Glomerular visceral epithelial cell (primary cell): ENCODE measurements around the gene BTBD2.
"Not testable (repeated sequence)": the region's sequence is repeated elsewhere in the genome, so short reads cannot be mapped to it uniquely, and the experiment has no call there.

ENCODE experiments used
- DNase-seq: peaks from one replicate; pipeline ENCODE4 v3.0.0-alpha.2; 2016; ENCODE audit errors: extremely low spot score

Gene BTBD2

GRCh38 chr19:2039959-2040646, 24.6 kb upstream of the BTBD2 start:
- DNase-seq, result no peak

- no peak for DNase-seq
Observed at GRCh38 chr19:2039089-2039958, 23.8 kb upstream of the BTBD2 start.

DNA sequence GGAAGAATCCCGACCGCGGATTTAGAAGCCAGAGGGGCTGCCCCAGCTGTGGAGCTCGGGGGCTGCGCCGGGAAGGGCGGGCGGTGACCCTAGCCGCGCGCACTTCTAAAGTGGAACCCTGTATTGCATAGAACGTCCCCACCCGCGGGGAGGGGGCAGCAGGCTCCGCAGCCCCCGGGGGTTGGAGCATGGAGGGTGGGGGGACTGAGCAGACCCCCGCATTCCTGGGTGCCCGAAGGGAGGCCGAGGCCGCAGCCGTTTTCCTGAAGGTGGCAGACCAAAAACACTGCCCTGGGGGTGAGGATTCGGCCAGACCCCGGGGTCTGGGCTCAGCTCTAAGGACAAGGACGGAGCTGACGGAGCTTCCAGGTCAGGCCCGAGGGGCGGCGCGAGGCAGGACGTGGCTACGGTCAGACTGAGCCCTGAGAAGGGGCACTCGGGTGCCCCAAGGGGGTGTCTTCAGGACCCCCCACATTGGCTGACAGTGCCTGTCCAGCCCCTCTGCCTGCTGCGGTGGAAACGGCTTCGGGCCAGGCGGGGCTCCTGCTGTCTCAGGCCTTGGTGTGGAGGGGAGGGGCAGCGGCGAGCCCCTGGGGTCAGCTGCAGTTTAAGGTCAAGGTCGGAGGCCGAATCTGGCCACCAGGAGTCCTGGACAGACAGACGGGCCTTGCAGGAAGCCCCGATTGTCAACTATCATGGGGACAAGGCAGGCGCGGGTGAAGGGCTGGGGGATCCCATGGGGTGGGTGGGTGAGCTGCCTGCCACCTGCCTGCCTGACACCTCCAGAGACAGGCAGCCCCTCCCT, 23.0 kb upstream of the BTBD2 start:
- DNase-seq, result no peak

DNA sequence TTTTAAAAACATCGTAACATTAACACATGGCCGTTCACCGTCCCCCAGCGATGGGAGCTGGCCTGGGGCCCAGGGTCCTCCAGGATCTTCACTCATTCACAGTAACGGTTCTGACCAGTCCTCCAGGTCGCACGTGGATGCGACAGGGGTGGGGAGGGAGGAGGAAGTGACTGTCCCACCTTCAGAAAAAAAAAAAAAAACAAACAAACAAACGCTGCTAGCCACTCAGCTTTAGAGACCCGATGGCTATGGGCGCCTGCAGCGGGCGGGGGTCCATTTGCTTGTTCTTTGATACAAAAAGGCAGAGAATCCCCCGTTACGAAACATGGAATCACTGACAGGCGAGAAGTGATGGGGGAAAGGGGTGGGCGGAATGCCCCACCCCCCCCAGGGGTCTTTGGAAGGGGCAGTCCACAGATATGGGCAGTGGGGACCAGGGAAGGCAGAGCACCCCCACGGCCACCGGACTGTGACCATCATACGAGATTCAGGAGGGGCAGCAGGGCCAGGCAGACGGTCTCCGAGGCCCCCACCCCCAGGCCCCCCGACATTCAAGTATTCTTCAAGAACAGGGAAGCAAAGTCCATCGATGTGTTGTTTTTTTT, 22.2 kb upstream of the BTBD2 start:
- no peak for DNase-seq

- no peak for DNase-seq
Observed at GRCh38 chr19:2036424-2036823, 20.9 kb upstream of the BTBD2 start.

DNA sequence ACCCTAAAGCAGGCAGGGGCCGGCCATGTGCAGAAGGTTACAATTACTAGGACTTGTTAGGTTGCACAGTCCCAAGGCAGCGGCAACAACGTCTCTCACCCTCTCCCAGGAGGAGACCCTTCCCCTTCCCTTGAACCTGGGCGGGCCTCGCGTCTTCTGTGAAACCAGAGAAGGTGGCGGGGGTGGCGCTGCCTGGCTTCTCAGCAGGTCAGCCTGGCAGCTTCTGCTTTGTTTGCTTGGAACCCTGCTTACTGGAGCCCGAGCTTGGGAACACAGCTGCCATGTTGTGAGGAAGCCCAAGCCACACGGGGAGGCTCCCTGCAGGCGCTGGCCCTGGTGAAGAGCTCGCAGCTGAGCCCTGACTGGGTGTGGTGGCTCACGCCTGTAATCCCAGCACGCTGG, 20.1 kb upstream of the BTBD2 start:
- no peak for DNase-seq

- DNase-seq, result no peak
Observed at GRCh38 chr19:2034729-2035589, 19.4 kb upstream of the BTBD2 start.

GRCh38 chr19:2034253-2034652, 18.7 kb upstream of the BTBD2 start:
- DNase-seq, result not testable (repeated sequence)

DNA sequence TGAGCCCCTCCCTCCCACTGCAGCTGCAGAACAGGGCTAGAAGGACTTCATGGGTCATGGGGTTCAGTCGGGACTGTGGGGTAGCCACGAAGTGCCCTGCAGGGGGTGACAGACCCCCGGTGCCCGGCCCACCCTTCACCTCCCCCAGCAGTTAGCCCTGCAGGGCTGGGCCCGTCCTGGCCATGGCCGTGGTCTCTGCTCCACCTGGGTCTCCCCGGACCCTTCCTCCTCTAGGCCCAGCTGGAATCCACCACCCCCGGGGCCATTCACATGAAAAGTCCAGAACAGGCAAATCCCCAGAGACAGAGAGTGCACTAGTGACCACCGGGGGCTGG, 18.3 kb upstream of the BTBD2 start:
- no peak for DNase-seq

GRCh38 chr19:2033115-2033824, 17.8 kb upstream of the BTBD2 start:
- no peak for DNase-seq

- DNase-seq, result peak; percentile 96
Observed at GRCh38 chr19:2032296-2032941, 16.9 kb upstream of the BTBD2 start.

DNA sequence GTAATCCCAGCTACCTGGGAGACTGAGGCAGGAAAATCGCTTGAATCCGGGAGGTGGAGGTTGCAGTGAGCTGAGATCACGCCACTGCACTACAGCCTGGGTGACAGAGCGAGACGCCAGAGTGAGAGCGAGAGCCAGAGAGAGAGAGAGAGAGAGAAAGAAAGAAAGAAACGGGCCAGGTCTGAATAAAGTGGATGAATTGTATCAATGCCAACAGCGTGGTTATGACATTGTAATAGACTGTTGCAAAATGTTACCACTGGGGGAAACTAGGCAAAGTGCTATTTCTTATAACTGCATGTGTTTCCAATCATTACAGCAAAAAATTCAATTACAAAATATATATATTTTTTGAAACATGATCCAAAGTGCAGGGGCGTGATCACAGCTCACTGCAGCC, 11.8 kb upstream of the BTBD2 start:
- DNase-seq, result no peak

- DNase-seq, result no peak
Observed at GRCh38 chr19:2026770-2027169, 11.3 kb upstream of the BTBD2 start.

DNA sequence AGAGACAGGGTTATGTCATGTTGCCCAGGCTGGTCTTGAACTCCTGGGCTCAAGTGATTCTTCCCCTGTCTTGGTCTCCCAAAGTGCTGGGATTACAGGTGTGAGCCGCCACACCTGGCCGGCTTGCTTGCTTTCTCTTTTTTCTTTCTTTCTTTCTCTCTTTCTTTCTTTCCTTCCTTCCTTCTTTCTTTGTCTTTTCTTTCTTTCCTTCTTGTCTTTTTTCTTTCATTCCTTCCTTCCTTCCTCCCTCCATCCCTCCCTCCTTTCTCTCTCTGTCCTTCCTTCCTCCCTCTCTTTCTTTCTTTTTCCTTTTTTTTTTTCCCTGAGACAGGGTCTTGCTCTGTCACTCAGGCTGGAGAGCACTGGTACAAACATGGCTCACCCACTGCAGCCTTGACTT, 6.8 kb upstream of the BTBD2 start:
- DNase-seq, result no peak

DNA sequence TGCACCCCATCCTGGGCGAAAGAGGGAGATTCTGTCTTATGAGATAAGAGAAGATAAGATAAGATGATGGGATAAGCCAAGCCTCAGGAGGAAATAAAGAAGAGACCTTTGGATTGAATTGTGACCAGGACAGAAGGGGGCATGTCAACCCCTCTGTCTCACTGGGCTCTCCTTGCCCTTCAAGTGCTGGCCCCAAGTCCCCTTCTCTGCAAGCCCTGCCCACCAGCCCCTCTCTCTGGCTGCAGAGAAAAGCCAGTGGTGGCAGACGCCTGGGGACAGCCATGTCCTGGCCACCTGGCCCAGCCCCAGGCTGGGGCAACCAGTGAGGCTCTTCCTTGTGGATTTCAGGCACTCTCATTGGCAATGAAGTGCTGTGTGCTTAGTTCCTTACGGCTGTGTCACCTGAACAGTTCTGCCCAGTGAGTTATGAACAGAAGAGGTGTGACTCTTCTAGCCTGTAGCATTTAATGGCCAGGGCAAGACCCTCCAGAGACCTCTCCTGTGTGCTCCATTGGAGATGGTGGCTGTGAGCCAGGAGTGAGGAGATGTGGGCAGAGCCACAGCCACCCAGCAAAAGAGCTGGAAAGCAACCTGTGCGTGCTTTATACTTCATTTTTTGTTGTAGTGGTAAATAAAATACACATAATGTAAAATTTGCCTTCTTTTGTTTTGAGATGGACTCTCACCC, 6.1 kb upstream of the BTBD2 start:
- DNase-seq, result no peak

GRCh38 chr19:2018752-2019151, 3.2 kb upstream of the BTBD2 start:
- DNase-seq, result no peak

GRCh38 chr19:2016041-2016807, 710 bp upstream of the BTBD2 start:
- peak; percentile 77 for DNase-seq

DNA sequence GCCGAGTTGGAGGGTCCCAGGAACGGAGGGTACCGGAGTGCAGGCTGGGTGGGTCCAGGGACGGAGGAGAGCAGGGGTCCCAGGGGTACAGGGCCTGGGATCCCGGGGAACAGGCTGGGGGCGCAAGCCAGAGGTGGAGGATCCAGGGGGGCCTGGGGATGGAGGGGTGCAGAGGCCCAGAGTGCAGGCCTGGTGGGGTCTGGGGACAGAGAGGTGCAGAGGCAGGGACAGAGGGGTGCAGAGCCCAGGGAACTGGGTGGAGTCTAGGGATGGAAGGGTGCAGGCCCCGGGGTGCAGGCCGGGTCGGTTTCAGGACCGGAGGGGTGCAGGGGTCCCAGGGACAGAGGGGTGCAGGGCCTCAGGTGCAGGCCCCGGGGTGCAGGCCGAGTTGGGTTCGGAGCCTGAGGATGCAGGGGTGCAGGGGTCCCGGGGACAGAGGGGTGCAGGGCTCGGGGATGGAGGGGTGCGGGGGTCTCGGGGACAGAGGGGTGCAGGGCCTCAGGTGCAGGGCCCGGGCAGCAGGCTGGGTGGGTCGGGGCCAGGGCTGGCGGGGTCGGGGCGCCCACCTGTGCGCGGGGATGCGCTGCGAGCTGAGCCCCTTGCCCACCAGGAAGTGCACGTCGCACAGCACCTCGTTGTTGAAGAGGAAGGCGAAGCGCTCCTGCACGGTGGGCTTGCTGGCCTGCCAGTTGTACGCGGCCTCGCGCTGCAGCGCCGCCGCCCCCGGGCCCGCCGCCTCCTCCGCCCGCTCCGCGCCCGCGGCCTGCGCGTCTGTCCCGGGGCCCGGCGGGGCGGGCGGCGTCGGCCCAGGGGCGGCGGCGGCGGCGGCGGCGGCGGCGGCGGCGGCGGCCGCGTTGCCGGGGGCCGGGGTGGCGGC, 545 bp downstream of the BTBD2 start:
- peak; percentile 28 for DNase-seq
